Neural progenitor cell (in vitro differentiated cells): ENCODE results near the gene UBN1. TPM values are rescaled to one million over a fixed set of nuclear protein-coding genes. Genes with fewer than 3 reads are reported as not detected.
A peak's percentile ranks its signal among the peaks of the same experiment; 100 is the strongest.

Experiments used
- DNase-seq: peaks from one replicate; pipeline ENCODE4 v3.0.0-alpha.2; 2016; ENCODE audit warnings: low spot score
- H2AFZ ChIP-seq: fragments of 200-600 bp; sonication (generic); replicated peaks from 2 replicates; pipeline ENCODE4 v1.6.1; 2016; ENCODE audit warnings: antibody characterized with exemption
- H3F3A ChIP-seq: fragments of 200-600 bp; sonication (generic); 2 replicates; pipeline ENCODE4 v1.6.1; 2016; ENCODE audit warnings: antibody characterized with exemption, low read depth
- H3K27ac ChIP-seq: fragments of 200-600 bp; sonication (generic); 2 replicates; pipeline ENCODE4 v1.5.1; 2016; ENCODE audit warnings: mild to moderate bottlenecking
- H3K27me3 ChIP-seq: fragments of 200-600 bp; sonication (generic); 2 replicates; pipeline ENCODE4 v1.6.1; 2016; ENCODE audit warnings: mild to moderate bottlenecking, moderate library complexity
- H3K36me3 ChIP-seq: fragments of 200-600 bp; sonication (generic); 2 replicates; pipeline ENCODE4 v1.5.1; 2016
- H3K4me1 ChIP-seq: fragments of 200-600 bp; sonication (generic); 2 replicates; pipeline ENCODE4 v1.6.1; 2016; ENCODE audit warnings: mixed run types
- H3K4me2 ChIP-seq: fragments of 200-600 bp; sonication (generic); 2 replicates; pipeline ENCODE4 v1.6.1; 2016
- H3K4me3 ChIP-seq: fragments of 200-600 bp; sonication (generic); 2 replicates; pipeline ENCODE4 v1.5.1; 2016
- H3K79me2 ChIP-seq: fragments of 200-600 bp; sonication (generic); 2 replicates; pipeline ENCODE4 v1.6.1; 2016; ENCODE audit warnings: low read depth
- H3K9ac ChIP-seq: fragments of 200-600 bp; sonication (generic); 2 replicates; pipeline ENCODE4 v1.6.1; 2016
- H3K9me3 ChIP-seq: fragments of 200-600 bp; sonication (generic); 2 replicates; pipeline ENCODE4 v1.5.1; 2016; ENCODE audit warnings: low read depth
- H4K20me1 ChIP-seq: fragments of 200-600 bp; sonication (generic); 2 replicates; pipeline ENCODE4 v1.6.1; 2016; ENCODE audit warnings: low read depth
- H3K27ac Mint-ChIP-seq: 3 replicates; pipeline ENCODE4 v1.8.0; 2021; ENCODE audit warnings: mixed read lengths
- H3K27me3 Mint-ChIP-seq: 2 replicates; pipeline ENCODE4 v1.8.0; 2022; ENCODE audit warnings: low read depth, mild to moderate bottlenecking, inconsistent platforms, moderate library complexity, mixed read lengths; ENCODE audit not compliant: insufficient read depth
- H3K36me3 Mint-ChIP-seq: 3 replicates; pipeline ENCODE4 v1.8.0; 2021; ENCODE audit warnings: mixed read lengths
- H3K4me1 Mint-ChIP-seq: 3 replicates; pipeline ENCODE4 v1.8.0; 2021; ENCODE audit warnings: mixed read lengths
- H3K4me3 Mint-ChIP-seq: 3 replicates; pipeline ENCODE4 v1.8.0; 2021; ENCODE audit warnings: mild to moderate bottlenecking, moderate library complexity, mixed read lengths
- H3K9me3 Mint-ChIP-seq: 3 replicates; pipeline ENCODE4 v1.8.0; 2020; ENCODE audit warnings: mixed read lengths
- CTCF ChIP-seq: fragments of 200-600 bp; sonication (generic); IDR thresholded peaks from 2 replicates; pipeline ENCODE4 v1.5.1; 2017; ENCODE audit warnings: antibody characterized with exemption, mild to moderate bottlenecking
- EZH2 ChIP-seq: fragments of 200-600 bp; sonication (generic); IDR thresholded peaks from 2 replicates; pipeline ENCODE4 v1.6.1; 2017; ENCODE audit warnings: antibody characterized with exemption, mild to moderate bottlenecking, moderate library complexity
- EZH2phosphoT487 ChIP-seq: fragments of 200-600 bp; sonication (generic); IDR thresholded peaks from 2 replicates; pipeline ENCODE4 v1.6.1; 2017; ENCODE audit warnings: antibody characterized with exemption
- total RNA-seq: library from RNA; depleted of rRNA; stranded (reverse); fragments of >200 nt; gene quantifications from 2 replicates; pipeline ENCODE4 v1.2.3, GENCODE V29; 2015; ENCODE audit warnings: low replicate concordance

Gene UBN1
- 28.4 and 32.7 TPM in 2 replicates for total RNA-seq

GRCh38 chr16:4846901-4847773 lies at the start of gene UBN1, which contains the start of gene GLYR1:
Gene UBN1, plus strand, starts transcription at chr16:4847481. Its CDS starts 5,437 bp downstream, at chr16:4852918.
Gene GLYR1, minus strand, starts transcription at chr16:4847288. Its CDS starts 23 bp downstream, at chr16:4847265.
- Histone ChIP-seq H4K20me1 (peaks cover 58% of the 10 kb centered on the region), H3K27ac (peak within 1 kb of the TSS; percentile 82), H3F3A (peaks cover 25% of the 10 kb centered on the region), H2AFZ (peak within 1 kb of the TSS; percentile 87), H3K9me3 (no peaks in the 10 kb centered on the region), H3K4me3 (peak within 1 kb of the TSS; percentile 91), H3K36me3 (peaks cover 9% of the 10 kb centered on the region), H3K27me3 (no peaks in the 10 kb centered on the region), H3K4me1 (peaks cover 27% of the 10 kb centered on the region), H3K4me2 (peak within 1 kb of the TSS; percentile 85), H3K79me2 (peaks cover 86% of the 10 kb centered on the region), H3K9ac (peak within 1 kb of the TSS; percentile 96)
- Mint-ChIP-seq H3K27ac (no peak within 1 kb of the TSS), H3K27me3 (no peaks in the 10 kb centered on the region), H3K4me1 (peaks cover 44% of the 10 kb centered on the region), H3K9me3 (no peaks in the 10 kb centered on the region), H3K4me3 (peak within 1 kb of the TSS; percentile 94), H3K36me3 (peaks cover 6% of the 10 kb centered on the region)
- TF ChIP-seq CTCF, result no peak
- DNase-seq, result peak; percentile 100

- Mint-ChIP-seq H3K4me3 (no peak overlapping the region), H3K27me3 (peaks cover 7% of the 10 kb centered on the region), H3K36me3 (peaks cover 3% of the 10 kb centered on the region), H3K9me3 (no peaks in the 10 kb centered on the region), H3K27ac (no peak overlapping the region), H3K4me1 (peaks cover 3% of the 10 kb centered on the region)
- peaks cover 5% of the 10 kb centered on the region for H3K79me2 ChIP-seq
- no peaks in the 10 kb centered on the region for H3K27me3 ChIP-seq
- no peak overlapping the region for H2AFZ ChIP-seq
- no peaks in the 10 kb centered on the region for H4K20me1 ChIP-seq
- H3K9ac ChIP-seq, result no peak overlapping the region
- H3K4me3 ChIP-seq, result no peak overlapping the region
- DNase-seq, result no peak
- H3K4me1 ChIP-seq, result peaks cover 6% of the 10 kb centered on the region
- H3F3A ChIP-seq, result peaks cover 22% of the 10 kb centered on the region
- no peak overlapping the region for H3K27ac ChIP-seq
- H3K36me3 ChIP-seq, result no peaks in the 10 kb centered on the region
- no peak overlapping the region for H3K4me2 ChIP-seq
- no peak for TF ChIP-seq CTCF
- no peak for TF ChIP-seq EZH2phosphoT487
- TF ChIP-seq EZH2, result no peak
- H3K9me3 ChIP-seq, result no peaks in the 10 kb centered on the region
These were observed 49.5 kb upstream of the UBN1 start for GRCh38 chr16:4797805-4798252.

- Mint-ChIP-seq H3K27me3 (peaks cover 7% of the 10 kb centered on the region), H3K36me3 (peaks cover 3% of the 10 kb centered on the region), H3K9me3 (no peaks in the 10 kb centered on the region), H3K27ac (no peak overlapping the region), H3K4me3 (no peak overlapping the region), H3K4me1 (peaks cover 9% of the 10 kb centered on the region)
- H4K20me1 ChIP-seq, result no peaks in the 10 kb centered on the region
- peaks cover 29% of the 10 kb centered on the region for H3F3A ChIP-seq
- no peak for DNase-seq
- H3K4me1 ChIP-seq, result peaks cover 11% of the 10 kb centered on the region
- H3K79me2 ChIP-seq, result peaks cover 5% of the 10 kb centered on the region
- no peak overlapping the region for H3K4me3 ChIP-seq
- no peak overlapping the region for H3K9ac ChIP-seq
- H3K4me2 ChIP-seq, result no peak overlapping the region
- H2AFZ ChIP-seq, result no peak overlapping the region
- H3K9me3 ChIP-seq, result no peaks in the 10 kb centered on the region
- H3K27me3 ChIP-seq, result no peaks in the 10 kb centered on the region
- TF ChIP-seq EZH2 (no peak), CTCF (no peak), EZH2phosphoT487 (no peak)
- no peaks in the 10 kb centered on the region for H3K36me3 ChIP-seq
- no peak overlapping the region for H3K27ac ChIP-seq
These were observed 48.8 kb upstream of the UBN1 start for GRCh38 chr16:4798456-4798855.
